SH-SY5Y (cell line): ENCODE results near the gene AP2B1.

Source experiments
- GATA2 ChIP-seq: IDR thresholded peaks from 2 replicates; pipeline ENCODE4 v1.6.1; 2011; ENCODE audit warnings: mild to moderate bottlenecking, low read depth, low read length
- GATA3 ChIP-seq: IDR thresholded peaks from 2 replicates; pipeline ENCODE4 v1.6.1; 2011; ENCODE audit warnings: low read depth, mild to moderate bottlenecking, low read length, moderate library complexity

- no peak for TF ChIP-seq GATA2
- TF ChIP-seq GATA3 = no peak
These were observed 176.6 kb downstream of the AP2B1 start for GRCh38 chr17:35763767-35764122.
